Measurements from ENCODE around the gene FOXQ1. TPM values are rescaled to one million over a fixed set of nuclear protein-coding genes. Genes with fewer than 3 reads are reported as not detected.
A peak's percentile ranks its signal among the peaks of the same experiment; 100 is the strongest.

Gene FOXQ1
- total and polyA plus RNA-seq, 2 of the 13 experiments (the other 11 are each of a cell fraction or from before 2014, with no cell fraction given): 35.2 to 39.8 TPM

GRCh38 chr6:1316489-1316971 lies 4.6 kb downstream of the FOXQ1 start (continued):
- TF ChIP-seq MAZ (IDR thresholded peaks at IDR 0.05; ENCODE audit: borderline replicate concordance, low read depth, low read length) (no peak), MAZ (CRISPR knock-in tag; IDR thresholded peaks at IDR 0.05; ENCODE audit: low read depth) (peak; percentile 57), ZNF839 (CRISPR knock-in tag; IDR thresholded peaks at IDR 0.05; ENCODE audit: borderline replicate concordance) (peak; percentile 70; the same call in 1 of the 2 replicates), ZMAT3 (CRISPR knock-in tag; conservative IDR thresholded peaks at IDR 0.05) (no peak), ATRX (CRISPR knock-in tag; IDR thresholded peaks at IDR 0.05; ENCODE audit: borderline replicate concordance) (no peak), MLXIP (CRISPR knock-in tag; IDR thresholded peaks at IDR 0.05; ENCODE audit: borderline replicate concordance) (no peak), CTCF (CRISPR knock-in tag; IDR thresholded peaks at IDR 0.05) (peak; percentile 39), ZNF460 (CRISPR knock-in tag; IDR thresholded peaks at IDR 0.05; ENCODE audit: borderline replicate concordance) (no peak), ZNF563 (CRISPR knock-in tag; IDR thresholded peaks at IDR 0.05) (0 out of 2 replicates have a peak, but pooled peaks have one; percentile 53), HMGXB3 (CRISPR knock-in tag; IDR thresholded peaks at IDR 0.05; ENCODE audit: borderline replicate concordance) (no peak), HNRNPK (IDR thresholded peaks at IDR 0.05; ENCODE audit: low read depth, low read length, poor library complexity, severe bottlenecking) (peak; percentile 98), NFYB (CRISPR knock-in tag; IDR thresholded peaks at IDR 0.05) (no peak), HIVEP1 (CRISPR knock-in tag; IDR thresholded peaks at IDR 0.05) (0 out of 2 replicates have a peak, but pooled peaks have one; percentile 38), ZNF281 (CRISPR knock-in tag; IDR thresholded peaks at IDR 0.05; ENCODE audit: borderline replicate concordance) (peak; percentile 64; the same call in 1 of the 2 replicates), NCOA2 (CRISPR knock-in tag; IDR thresholded peaks at IDR 0.05) (no peak), CERS6 (CRISPR knock-in tag; IDR thresholded peaks at IDR 0.05) (no peak)
